ENCODE results near the gene NR2F6. TPM values are rescaled to one million over a fixed set of nuclear protein-coding genes. Genes with fewer than 3 reads are reported as not detected.

NR2F6 gene
- polyA plus RNA-seq, 4 donors: 41.6 to 93.0 (median 74.9) TPM

DNA sequence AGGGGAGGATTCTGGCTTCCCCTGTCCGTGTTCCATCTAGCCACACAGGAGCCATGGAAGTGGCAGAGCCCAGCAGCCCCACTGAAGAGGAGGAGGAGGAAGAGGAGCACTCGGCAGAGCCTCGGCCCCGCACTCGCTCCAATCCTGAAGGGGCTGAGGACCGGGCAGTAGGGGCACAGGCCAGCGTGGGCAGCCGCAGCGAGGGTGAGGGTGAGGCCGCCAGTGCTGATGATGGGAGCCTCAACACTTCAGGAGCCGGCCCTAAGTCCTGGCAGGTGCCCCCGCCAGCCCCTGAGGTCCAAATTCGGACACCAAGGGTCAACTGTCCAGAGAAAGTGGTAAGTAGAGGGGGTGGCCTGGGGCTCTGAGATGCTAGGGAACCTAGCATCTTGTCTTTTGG lies 23.0 kb upstream of the NR2F6 start:
- H3K9me3 ChIP-seq (ENCODE audit: control insufficient read depth in 2 of 2, insufficient read depth in 1 of 2, low read depth in 1 of 2, low read length in 1 of 2): no peaks in the 10 kb centered on the region
- FAIRE-seq: no peak
- no peak for DNase-seq
- no peaks in the 10 kb centered on the region for H3K27me3 ChIP-seq (ENCODE audit: control insufficient read depth in 3 of 3, insufficient read depth in 3 of 3, low read length in 3 of 3)
- H3K36me3 ChIP-seq (ENCODE audit: control insufficient read depth in 3 of 3, insufficient read depth in 2 of 3, low read depth in 1 of 3, low read length in 3 of 3): peaks cover 0 to 39% (median 2%) of the 10 kb centered on the region in 3 donors
- no peak overlapping the region for H3K27ac ChIP-seq (ENCODE audit: low read depth in 1 of 3, low read length in 2 of 3)
- peaks cover 3 to 9% (median 6%) of the 10 kb centered on the region in 3 donors for H3K4me1 ChIP-seq (ENCODE audit: control insufficient read depth in 3 of 3, insufficient read depth in 2 of 3, low read depth in 1 of 3, low read length in 2 of 3)
- WGBS, 3 donors: 94 to 97% (median 97%) methylated on average over 12 to 13 of the region's 13 CpGs
- no peak overlapping the region for H3K4me3 ChIP-seq (ENCODE audit: low read depth in 1 of 3, low read length in 3 of 3)

DNA sequence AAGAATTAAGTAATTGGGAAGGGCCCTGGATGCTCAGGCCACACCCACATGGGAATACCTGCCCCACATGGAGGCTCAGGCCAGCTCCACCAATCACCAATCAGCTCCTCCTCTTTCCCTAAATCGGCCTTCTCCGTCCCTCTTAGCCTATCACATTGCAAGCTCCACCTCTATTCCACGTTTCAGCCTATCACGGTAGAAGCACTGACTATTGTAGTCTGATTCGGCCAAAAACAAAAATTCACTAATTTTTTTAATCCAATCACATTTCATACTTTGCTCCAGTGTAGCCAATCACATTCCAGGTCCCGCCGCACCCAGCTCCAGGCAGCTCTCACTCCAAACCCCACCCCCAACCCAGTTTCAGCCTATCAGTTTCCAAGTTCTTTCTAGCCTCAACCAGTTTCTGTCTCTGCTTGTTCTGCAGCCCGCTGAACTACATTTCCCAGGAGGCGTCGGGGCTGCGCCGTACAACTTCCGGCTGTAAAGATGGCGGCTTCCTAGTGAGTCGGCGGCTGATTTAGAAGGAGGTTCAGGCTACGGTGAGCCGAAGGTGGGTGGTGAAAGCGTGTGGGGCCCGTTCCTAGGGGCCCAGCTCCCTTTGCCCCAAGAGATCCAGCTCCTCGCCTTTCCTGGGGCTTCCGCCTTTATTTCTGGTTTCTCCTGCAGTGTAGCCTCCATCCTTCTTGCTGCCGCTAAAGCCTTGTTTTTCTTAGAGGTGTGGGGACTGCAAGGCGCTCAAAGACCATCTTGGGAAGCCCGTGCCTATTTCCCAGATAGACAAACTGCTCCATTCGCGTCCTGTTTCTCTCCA lies 21.5 kb upstream of the NR2F6 start, which contains the start of gene BABAM1:
TSS of gene BABAM1 (plus strand) at position 469 of the 814 bp plus-strand sequence. CDS start 1,364 bp downstream, outside the sequence.
- no peaks in the 10 kb centered on the region for H3K9me3 ChIP-seq (ENCODE audit: control insufficient read depth in 2 of 2, insufficient read depth in 1 of 2, low read depth in 1 of 2, low read length in 1 of 2)
- H3K27ac ChIP-seq (ENCODE audit: low read depth in 1 of 3, low read length in 2 of 3): peak within 1 kb of the TSS in 2 of 3 donors; percentile 56 to 85
- H3K4me3 ChIP-seq (ENCODE audit: low read depth in 1 of 3, low read length in 3 of 3): peak within 1 kb of the TSS; percentile 61 to 90 (median 78)
- FAIRE-seq: peak; percentile 92
- 0% methylated on average over 27 of the region's 27 CpGs for WGBS, 3 donors
- H3K4me1 ChIP-seq (ENCODE audit: control insufficient read depth in 3 of 3, insufficient read depth in 2 of 3, low read depth in 1 of 3, low read length in 2 of 3): peaks cover 3 to 9% (median 6%) of the 10 kb centered on the region in 3 donors
- H3K27me3 ChIP-seq (ENCODE audit: control insufficient read depth in 3 of 3, insufficient read depth in 3 of 3, low read length in 3 of 3): no peaks in the 10 kb centered on the region
- DNase-seq: peak; percentile 97 to 99
- peaks cover 0 to 28% (median 2%) of the 10 kb centered on the region in 3 donors for H3K36me3 ChIP-seq (ENCODE audit: control insufficient read depth in 3 of 3, insufficient read depth in 2 of 3, low read depth in 1 of 3, low read length in 3 of 3)

DNA sequence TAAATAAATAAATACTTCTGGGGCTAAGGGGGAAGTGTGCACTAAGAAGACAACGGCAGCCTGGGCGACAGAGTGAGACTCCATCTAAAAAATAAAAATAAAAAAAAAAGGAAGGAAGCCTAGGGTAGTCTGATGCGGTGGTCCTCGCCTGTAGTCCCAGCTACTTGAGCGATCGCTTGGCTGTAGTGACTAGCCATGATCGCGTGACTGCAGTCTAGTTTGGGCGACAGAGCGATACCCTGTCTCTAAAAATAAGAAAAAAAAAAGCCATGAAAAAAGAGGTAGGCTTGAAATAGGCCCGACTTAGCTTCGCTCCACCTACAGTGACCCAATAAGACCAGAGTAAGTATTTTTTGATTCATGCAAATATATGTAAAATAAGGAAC lies 20.9 kb upstream of the NR2F6 start:
- DNase-seq (no peak), FAIRE-seq (no peak)
- Histone ChIP-seq H3K27me3 (ENCODE audit: control insufficient read depth in 3 of 3, insufficient read depth in 3 of 3, low read length in 3 of 3) (no peaks in the 10 kb centered on the region), H3K36me3 (ENCODE audit: control insufficient read depth in 3 of 3, insufficient read depth in 2 of 3, low read depth in 1 of 3, low read length in 3 of 3) (peaks cover 0 to 22% (median 2%) of the 10 kb centered on the region in 3 donors), H3K4me1 (ENCODE audit: control insufficient read depth in 3 of 3, insufficient read depth in 2 of 3, low read depth in 1 of 3, low read length in 2 of 3) (peaks cover 3 to 9% (median 6%) of the 10 kb centered on the region in 3 donors), H3K27ac (ENCODE audit: low read depth in 1 of 3, low read length in 2 of 3) (peak overlapping the region in 1 of 3 donors; percentile 61), H3K4me3 (ENCODE audit: low read depth in 1 of 3, low read length in 3 of 3) (no peak overlapping the region), H3K9me3 (ENCODE audit: control insufficient read depth in 2 of 2, insufficient read depth in 1 of 2, low read depth in 1 of 2, low read length in 1 of 2) (no peaks in the 10 kb centered on the region)
- 63 to 85% (median 78%) methylated on average over 12 of the region's 12 CpGs for WGBS, 3 donors

DNA sequence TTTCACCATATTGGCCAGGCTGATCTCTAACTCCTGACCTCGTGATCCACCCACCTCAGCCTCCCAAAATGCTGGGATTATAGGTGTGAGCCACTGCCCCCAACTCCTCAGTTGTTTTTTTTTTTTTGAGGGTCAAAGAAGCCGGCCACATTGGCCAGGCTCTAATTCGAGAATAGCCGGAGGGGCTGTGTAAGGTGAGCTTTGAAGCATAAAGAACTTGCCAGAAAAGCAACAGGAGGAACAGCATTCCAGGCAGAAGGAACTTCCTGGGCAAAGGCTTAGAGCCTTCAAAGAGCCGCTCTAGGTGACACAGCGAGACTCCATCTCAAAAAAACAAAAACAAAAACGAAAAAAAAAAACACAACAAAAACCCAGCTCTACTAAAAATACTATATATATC lies 20.3 kb upstream of the NR2F6 start:
- Histone ChIP-seq H3K9me3 (ENCODE audit: control insufficient read depth in 2 of 2, insufficient read depth in 1 of 2, low read depth in 1 of 2, low read length in 1 of 2) (no peaks in the 10 kb centered on the region), H3K27ac (ENCODE audit: low read depth in 1 of 3, low read length in 2 of 3) (no peak overlapping the region), H3K27me3 (ENCODE audit: control insufficient read depth in 3 of 3, insufficient read depth in 3 of 3, low read length in 3 of 3) (no peaks in the 10 kb centered on the region), H3K4me1 (ENCODE audit: control insufficient read depth in 3 of 3, insufficient read depth in 2 of 3, low read depth in 1 of 3, low read length in 2 of 3) (peaks cover 3 to 9% (median 6%) of the 10 kb centered on the region in 3 donors), H3K36me3 (ENCODE audit: control insufficient read depth in 3 of 3, insufficient read depth in 2 of 3, low read depth in 1 of 3, low read length in 3 of 3) (peaks cover 0 to 16% (median 2%) of the 10 kb centered on the region in 3 donors), H3K4me3 (ENCODE audit: low read depth in 1 of 3, low read length in 3 of 3) (no peak overlapping the region)
- WGBS, 3 donors: 83 to 90% (median 88%) methylated on average over 7 of the region's 7 CpGs
- DNase-seq: no peak
- FAIRE-seq: no peak

DNA sequence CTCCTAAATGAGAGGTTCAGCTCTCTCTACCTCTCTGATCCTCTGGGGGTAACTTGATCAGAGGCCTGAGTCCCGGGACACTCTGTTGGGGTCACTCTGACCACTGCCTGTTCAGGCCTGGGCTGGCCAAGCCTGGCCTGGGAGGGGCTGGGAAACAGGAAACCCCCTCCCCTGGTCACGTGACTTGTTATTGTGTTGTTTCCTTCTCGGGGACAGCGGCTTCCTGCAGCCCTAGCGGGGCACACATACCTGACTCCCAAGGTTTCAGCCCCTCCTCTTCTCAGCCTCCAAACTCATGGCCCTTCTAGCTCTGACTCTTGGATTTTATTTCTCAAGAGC lies 18.9 kb upstream of the NR2F6 start, which contains the start of gene USHBP1:
TSS of gene USHBP1 (minus strand) at position 105 of the 339 bp plus-strand sequence. CDS start 446 bp downstream, outside the sequence.
- peak within 1 kb of the TSS in 1 of 3 donors; percentile 17 for H3K4me3 ChIP-seq (ENCODE audit: low read depth in 1 of 3, low read length in 3 of 3)
- peak within 1 kb of the TSS in 1 of 3 donors; percentile 60 for H3K27ac ChIP-seq (ENCODE audit: low read depth in 1 of 3, low read length in 2 of 3)
- FAIRE-seq (no peak), DNase-seq (no peak)
- peaks cover 0 to 9% (median 0%) of the 10 kb centered on the region in 3 donors for H3K36me3 ChIP-seq (ENCODE audit: control insufficient read depth in 3 of 3, insufficient read depth in 2 of 3, low read depth in 1 of 3, low read length in 3 of 3)
- peaks cover 0 to 6% of the 10 kb centered on the region in 2 donors for H3K9me3 ChIP-seq (ENCODE audit: control insufficient read depth in 2 of 2, insufficient read depth in 1 of 2, low read depth in 1 of 2, low read length in 1 of 2)
- 37 to 59% (median 45%) methylated on average over 5 of the region's 5 CpGs for WGBS, 3 donors
- peaks cover 3 to 9% (median 6%) of the 10 kb centered on the region in 3 donors for H3K4me1 ChIP-seq (ENCODE audit: control insufficient read depth in 3 of 3, insufficient read depth in 2 of 3, low read depth in 1 of 3, low read length in 2 of 3)
- H3K27me3 ChIP-seq (ENCODE audit: control insufficient read depth in 3 of 3, insufficient read depth in 3 of 3, low read length in 3 of 3): no peaks in the 10 kb centered on the region

DNA sequence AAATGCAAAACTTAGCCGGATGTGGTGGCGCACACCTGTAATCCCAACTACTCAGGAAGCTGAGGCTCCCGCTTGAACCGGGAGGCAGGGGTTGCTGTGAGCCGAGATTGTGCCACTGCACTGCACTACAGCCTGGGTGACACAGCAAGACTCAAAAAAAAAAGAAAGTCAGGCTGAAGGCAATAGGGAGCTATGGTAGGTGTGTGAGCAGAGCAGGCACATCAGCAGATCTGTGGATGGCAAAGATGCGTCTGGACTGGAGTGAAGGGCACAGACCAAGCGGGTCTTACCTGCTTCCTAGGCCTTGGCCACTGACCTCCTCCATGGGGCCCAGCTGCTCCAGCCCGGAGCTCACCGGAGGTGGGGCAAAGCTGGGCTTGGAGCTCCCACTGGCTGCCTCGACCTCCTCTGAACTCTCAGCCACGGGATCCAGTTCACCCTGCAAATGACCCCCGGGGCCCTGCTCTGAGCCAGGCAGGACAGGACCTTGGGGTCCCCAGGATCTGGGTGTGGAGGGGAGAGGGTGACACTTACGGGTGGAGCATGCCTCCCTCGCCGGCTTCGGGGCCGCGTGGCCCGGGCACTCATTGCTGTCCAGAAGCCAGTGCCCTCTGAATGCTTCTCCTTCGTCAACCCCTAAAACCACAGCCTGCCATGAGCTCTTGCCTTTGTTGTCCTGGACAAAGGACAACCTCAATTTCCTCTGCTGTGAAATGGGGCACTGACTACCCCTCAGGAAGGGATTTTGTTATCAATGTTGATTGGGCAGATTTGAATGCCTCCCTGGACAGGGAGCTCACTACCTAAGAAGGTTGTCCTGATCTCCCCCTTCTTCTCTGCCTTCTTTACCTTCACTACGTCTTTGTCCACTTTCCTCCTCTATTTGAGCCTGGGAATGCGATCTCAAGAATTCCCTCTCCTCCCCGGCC lies 18.3 kb upstream of the NR2F6 start:
- peaks cover 3 to 8% (median 6%) of the 10 kb centered on the region in 3 donors for H3K4me1 ChIP-seq (ENCODE audit: control insufficient read depth in 3 of 3, insufficient read depth in 2 of 3, low read depth in 1 of 3, low read length in 2 of 3)
- FAIRE-seq (no peak), DNase-seq (no peak)
- H3K4me3 ChIP-seq (ENCODE audit: low read depth in 1 of 3, low read length in 3 of 3): peak overlapping the region in 1 of 3 donors; percentile 17
- peaks cover 0 to 12% of the 10 kb centered on the region in 2 donors for H3K9me3 ChIP-seq (ENCODE audit: control insufficient read depth in 2 of 2, insufficient read depth in 1 of 2, low read depth in 1 of 2, low read length in 1 of 2)
- H3K27me3 ChIP-seq (ENCODE audit: control insufficient read depth in 3 of 3, insufficient read depth in 3 of 3, low read length in 3 of 3): no peaks in the 10 kb centered on the region
- H3K36me3 ChIP-seq (ENCODE audit: control insufficient read depth in 3 of 3, insufficient read depth in 2 of 3, low read depth in 1 of 3, low read length in 3 of 3): peaks cover 0 to 4% (median 0%) of the 10 kb centered on the region in 3 donors
- WGBS, 3 donors: 82 to 84% (median 84%) methylated on average over 23 of the region's 23 CpGs
- peak overlapping the region in 1 of 3 donors; percentile 18 for H3K27ac ChIP-seq (ENCODE audit: low read depth in 1 of 3, low read length in 2 of 3)

DNA sequence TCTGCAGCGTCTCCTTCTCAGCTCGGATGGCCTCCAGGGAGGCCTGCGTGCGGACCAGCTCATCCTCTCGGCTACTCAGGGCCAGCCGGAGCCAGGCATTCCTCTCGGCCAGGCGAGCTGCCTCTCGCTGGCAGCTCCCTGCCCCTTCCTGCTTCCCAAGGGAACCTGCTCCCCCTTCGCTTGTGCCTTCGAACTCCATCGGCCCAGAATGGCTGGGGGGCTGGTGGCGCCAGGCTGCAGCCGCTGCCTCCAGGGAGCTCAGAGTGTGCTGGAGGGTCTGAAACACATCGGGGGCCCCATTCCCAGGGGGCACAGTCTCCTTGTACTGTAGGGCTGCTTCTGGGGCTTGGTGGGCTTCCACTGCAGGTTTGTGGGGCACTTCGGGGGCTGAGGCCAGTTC lies 16.8 kb upstream of the NR2F6 start:
- H3K4me1 ChIP-seq (ENCODE audit: control insufficient read depth in 3 of 3, insufficient read depth in 2 of 3, low read depth in 1 of 3, low read length in 2 of 3): no peaks in the 10 kb centered on the region
- WGBS, 3 donors: 71 to 89% (median 82%) methylated on average over 16 of the region's 16 CpGs
- H3K27me3 ChIP-seq (ENCODE audit: control insufficient read depth in 3 of 3, insufficient read depth in 3 of 3, low read length in 3 of 3): no peaks in the 10 kb centered on the region
- H3K9me3 ChIP-seq (ENCODE audit: control insufficient read depth in 2 of 2, insufficient read depth in 1 of 2, low read depth in 1 of 2, low read length in 1 of 2): peaks cover 0 to 15% of the 10 kb centered on the region in 2 donors
- no peak for DNase-seq
- no peak overlapping the region for H3K27ac ChIP-seq (ENCODE audit: low read depth in 1 of 3, low read length in 2 of 3)
- no peak for FAIRE-seq
- no peak overlapping the region for H3K4me3 ChIP-seq (ENCODE audit: low read depth in 1 of 3, low read length in 3 of 3)
- no peaks in the 10 kb centered on the region for H3K36me3 ChIP-seq (ENCODE audit: control insufficient read depth in 3 of 3, insufficient read depth in 2 of 3, low read depth in 1 of 3, low read length in 3 of 3)

DNA sequence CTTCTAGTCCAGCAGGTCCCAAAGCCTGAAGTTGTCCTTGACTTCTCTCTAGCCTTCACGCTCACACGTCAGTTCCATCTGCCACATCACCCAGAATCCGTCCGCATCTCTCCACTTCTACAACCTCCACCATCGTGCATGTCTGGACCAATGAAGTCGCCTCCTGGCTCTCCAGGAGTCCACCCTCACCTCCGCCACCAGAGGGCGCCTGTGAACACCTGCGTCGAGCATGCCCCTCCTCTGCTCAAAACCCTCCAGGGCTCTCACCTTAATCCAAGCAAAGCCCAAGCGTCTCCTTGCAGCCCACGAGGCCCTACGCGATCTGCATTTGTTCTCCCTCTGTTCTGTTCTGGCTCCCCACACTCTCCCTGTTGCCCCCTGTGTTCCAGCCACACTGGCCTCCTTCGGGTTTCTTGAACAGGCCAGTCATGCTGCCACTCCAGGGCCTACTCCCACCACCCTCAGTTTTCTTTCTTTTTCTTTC lies 15.2 kb upstream of the NR2F6 start:
- peak; percentile 87 to 89 for DNase-seq
- 5 to 17% (median 9%) methylated on average over 15 of the region's 15 CpGs for WGBS, 3 donors
- no peaks in the 10 kb centered on the region for H3K4me1 ChIP-seq (ENCODE audit: control insufficient read depth in 3 of 3, insufficient read depth in 2 of 3, low read depth in 1 of 3, low read length in 2 of 3)
- no peak for FAIRE-seq
- H3K9me3 ChIP-seq (ENCODE audit: control insufficient read depth in 2 of 2, insufficient read depth in 1 of 2, low read depth in 1 of 2, low read length in 1 of 2): peaks cover 0 to 15% of the 10 kb centered on the region in 2 donors
- no peaks in the 10 kb centered on the region for H3K36me3 ChIP-seq (ENCODE audit: control insufficient read depth in 3 of 3, insufficient read depth in 2 of 3, low read depth in 1 of 3, low read length in 3 of 3)
- H3K27ac ChIP-seq (ENCODE audit: low read depth in 1 of 3, low read length in 2 of 3): no peak overlapping the region
- no peak overlapping the region for H3K4me3 ChIP-seq (ENCODE audit: low read depth in 1 of 3, low read length in 3 of 3)
- H3K27me3 ChIP-seq (ENCODE audit: control insufficient read depth in 3 of 3, insufficient read depth in 3 of 3, low read length in 3 of 3): no peaks in the 10 kb centered on the region
